CD4-positive, alpha-beta T cell treated with Interleukin-21 for 1 hour (primary cell): ENCODE measurements around the gene AGA.

Experiments used
- DNase-seq: peaks from one replicate; pipeline ENCODE4 v3.0.0-alpha.2; 2020

The AGA gene

DNA sequence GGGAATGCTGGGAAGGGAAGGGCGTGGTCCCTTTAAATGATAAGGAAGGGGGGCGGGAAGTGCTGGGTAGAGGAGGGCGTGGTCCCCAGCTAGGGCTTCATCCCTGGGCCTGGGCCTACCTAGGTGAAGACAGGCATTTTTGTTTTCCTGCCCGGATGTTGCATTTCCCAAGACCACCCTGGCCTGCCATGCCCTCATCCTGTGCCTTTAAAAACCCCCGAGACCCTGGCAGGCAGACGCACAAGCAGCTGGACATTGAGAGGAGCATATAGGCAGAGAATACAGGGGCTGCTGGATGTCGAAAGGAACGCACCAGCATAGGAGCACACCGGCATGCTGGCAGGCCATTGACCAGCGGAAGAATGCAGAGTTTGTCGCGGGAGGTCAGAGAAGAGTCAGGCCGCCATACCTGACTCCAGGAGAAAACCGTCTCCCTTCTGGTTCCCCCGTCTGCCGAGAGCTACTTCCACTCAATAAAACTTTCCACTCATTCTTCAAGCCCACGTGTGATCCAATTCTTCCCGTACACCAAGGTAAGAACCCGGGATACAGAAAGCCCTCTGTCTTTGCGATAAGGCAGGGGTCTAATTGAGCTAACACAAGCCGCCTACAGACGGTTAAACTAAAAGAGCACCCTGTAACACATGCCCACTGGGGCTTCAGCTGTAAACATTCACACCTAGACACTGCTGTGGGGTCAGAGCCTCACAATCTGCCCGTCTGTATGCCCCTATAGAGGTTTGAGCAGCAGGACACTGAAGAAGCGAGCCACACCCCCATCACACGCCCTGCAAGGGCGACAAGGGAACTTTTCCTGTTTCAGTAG lies 2.9 kb upstream of the AGA start:
- no peak for DNase-seq

DNA sequence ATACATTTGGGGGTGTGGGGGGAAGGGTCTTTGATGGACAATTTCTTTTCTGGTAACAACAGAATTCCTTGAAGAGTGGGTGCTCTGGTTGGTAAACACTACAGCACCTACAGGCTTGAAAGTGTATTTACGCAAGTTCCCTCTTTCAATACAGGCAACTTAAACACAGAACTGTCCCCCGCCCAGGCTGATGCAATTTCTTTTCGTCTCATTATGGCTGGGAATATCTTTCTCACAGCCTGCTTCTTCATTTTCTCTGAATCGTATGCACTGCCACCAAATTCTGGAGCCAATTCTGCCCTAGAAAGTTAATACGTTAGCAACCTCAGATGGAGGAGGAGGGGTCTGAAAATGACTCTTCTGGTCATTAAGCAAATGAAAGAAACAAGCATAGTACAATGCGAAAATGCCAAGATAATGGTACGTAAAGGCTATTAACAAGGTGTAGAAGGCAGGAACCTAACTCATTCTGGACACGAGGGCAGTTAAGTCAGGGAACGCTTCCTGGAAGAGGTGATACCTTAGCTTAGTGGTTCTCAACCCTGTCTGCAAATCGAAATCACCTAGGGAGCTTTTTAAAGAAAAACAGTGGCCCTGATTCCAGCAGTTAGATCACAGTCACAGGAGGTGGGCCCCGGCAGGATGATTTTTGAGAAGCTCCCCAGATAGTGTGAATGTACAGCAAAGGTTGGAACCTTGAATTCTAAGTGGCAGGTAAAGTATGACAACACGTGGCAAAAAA lies 1.0 kb downstream of the AGA start:
- DNase-seq: peak; percentile 19

- no peak for DNase-seq
Observed at GRCh38 chr4:177436456-177436855, 5.8 kb downstream of the AGA start.

- no peak for DNase-seq
Observed at GRCh38 chr4:177434667-177435066, 7.6 kb downstream of the AGA start.

GRCh38 chr4:177427192-177427591 lies 15.0 kb downstream of the AGA start:
- DNase-seq: no peak

DNA sequence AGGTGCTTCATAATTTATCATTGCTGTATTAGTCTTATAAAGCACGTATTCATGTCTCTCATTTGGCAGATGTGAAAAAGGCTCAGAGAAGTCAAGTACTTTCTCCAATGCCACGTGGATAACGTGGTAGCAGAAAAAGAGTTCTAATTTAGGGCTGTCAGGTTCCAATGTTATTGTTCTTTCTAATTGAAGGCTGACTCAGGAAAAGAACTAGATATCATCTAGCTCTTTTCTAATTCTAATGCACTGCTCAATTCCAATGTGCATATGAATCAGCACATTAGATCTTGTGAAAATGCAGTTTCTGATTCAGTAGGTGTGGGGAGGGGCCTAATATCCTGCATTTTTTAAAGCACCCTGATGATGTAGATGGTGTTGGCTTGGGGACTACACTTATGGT lies 22.8 kb downstream of the AGA start:
- no peak for DNase-seq

DNA sequence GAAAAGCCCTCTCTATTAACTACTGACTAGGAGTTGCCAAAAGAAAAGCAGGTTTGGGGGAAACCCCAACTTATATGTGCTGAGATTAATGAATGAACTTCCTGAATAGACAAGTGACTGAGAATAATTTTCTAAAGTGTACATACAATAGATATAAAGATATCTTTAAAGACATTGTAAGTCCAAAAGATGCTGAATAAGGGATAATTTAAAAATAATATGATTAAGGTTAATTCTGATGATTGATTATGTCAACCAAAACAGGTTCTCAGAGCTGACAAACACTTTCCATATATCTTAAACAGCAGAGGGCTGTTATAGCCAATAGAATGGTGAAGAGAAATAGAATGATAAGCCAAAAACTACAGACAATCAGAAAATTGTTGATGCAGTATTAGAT lies 28.6 kb downstream of the AGA start:
- no peak for DNase-seq

GRCh38 chr4:177413076-177413475 lies 29.2 kb downstream of the AGA start:
- no peak for DNase-seq

GRCh38 chr4:177411996-177412395 lies 30.2 kb downstream of the AGA start:
- no peak for DNase-seq

DNA sequence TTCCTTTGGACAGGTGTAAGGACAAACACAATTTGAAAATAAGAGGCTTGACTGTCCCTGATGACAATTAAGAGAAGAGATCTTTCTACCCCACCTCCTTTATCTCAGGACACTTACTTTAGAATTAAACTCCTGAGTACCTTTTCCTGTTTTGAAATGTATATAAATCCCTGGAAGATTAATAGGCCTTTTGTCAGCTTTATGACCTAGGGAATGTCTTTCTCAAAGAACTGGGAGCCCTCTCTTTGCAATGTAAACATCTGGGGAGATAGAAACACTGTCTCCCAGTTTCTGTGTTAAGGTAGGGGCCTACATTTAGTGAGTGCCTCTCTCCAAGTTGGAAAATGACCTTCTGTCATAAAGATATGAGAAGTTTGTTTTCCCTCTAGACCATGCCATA lies 31.7 kb downstream of the AGA start:
- no peak for DNase-seq

GRCh38 chr4:177408023-177408422 lies 34.2 kb downstream of the AGA start:
- no peak for DNase-seq

- no peak for DNase-seq
Observed at GRCh38 chr4:177405508-177405907, 36.7 kb downstream of the AGA start.

GRCh38 chr4:177404986-177405385 lies 37.3 kb downstream of the AGA start:
- no peak for DNase-seq

- no peak for DNase-seq
Observed at GRCh38 chr4:177404342-177404741, 37.9 kb downstream of the AGA start.

DNA sequence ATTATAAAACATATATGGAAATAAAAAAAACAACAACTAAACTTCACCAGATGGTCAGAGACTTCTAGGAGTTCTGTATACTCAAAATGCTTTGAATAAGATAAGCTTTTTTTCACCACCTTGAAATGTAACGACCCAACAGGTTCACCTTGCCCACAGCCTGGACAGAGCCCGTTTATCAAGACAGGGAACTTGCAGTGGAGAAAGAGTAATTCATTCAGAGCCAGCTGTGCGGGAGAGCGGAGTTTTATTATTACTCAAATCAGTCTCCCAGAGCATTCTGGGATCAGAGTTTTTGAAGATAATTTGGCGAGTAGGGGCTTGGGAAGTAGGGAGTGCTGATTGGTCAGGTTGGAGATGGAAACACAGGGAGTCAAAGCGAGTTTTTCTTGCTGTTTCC lies 38.5 kb downstream of the AGA start:
- DNase-seq: no peak

DNA sequence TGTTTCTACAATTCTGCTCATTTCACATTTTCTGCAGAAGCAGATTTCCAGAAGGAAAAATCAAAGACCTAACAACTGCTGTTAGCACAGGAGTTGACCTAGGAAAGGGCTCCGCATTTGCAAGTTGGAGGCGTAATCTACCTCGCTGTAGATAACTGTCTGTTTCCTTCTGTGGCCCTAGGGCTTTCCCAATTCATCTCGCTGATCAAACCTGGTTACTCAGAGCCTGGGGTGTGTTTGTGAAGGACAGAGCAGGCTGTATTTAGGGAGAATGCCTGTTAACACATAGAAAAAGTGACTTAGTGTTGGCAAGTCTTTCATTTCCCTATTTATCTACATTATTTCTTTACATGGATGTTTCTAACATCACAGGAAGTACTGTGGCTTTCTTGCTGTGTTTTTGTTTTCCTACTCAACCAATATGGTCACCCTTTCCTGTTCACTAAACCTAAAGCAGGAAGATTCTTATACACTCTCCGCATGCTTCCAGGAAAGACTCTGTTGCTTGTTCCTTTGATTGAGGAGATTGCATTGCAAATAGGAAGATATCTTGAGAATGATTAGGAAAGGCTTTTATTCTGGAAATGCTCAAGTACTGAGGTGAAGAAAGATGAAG lies 40.5 kb downstream of the AGA start:
- DNase-seq: peak; percentile 22

DNA sequence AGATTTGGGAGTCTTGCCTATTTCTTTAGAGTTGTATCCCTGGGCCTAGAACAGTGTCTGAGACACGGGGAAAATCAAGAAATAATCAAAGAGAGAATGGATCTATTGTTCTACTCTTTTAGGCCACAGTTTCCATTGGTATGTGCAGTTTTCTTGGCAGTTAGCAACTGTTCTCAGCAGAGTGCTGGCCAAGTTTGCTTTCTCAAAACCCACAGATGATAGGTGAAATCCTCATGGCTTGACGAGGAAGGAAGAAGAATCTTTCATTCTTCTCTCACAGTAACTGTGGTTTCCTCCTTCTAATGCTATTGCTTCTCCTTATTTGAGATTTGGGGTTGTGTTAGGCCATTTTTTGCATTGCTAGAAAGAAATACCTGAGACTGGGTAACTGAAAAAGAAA lies 42.2 kb downstream of the AGA start:
- no peak for DNase-seq

DNA sequence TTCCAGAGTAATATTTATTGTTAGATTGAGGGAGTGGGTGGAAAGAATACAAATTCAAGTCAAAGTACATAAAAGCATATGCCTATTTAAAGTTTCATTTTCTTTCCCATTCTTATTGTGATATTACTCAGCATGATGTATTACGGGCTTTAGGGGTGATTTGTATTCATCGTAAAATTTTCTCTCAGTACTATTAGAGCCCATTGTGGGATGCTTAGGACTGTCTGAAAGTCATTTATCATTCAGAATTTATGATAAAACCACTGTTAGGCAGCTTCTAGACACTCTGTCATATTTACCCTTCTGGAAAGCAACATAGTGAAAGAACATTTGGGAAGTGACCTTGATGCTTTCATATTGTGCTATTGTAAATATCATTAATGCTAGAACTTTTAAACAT lies 45.9 kb downstream of the AGA start:
- DNase-seq: no peak

DNA sequence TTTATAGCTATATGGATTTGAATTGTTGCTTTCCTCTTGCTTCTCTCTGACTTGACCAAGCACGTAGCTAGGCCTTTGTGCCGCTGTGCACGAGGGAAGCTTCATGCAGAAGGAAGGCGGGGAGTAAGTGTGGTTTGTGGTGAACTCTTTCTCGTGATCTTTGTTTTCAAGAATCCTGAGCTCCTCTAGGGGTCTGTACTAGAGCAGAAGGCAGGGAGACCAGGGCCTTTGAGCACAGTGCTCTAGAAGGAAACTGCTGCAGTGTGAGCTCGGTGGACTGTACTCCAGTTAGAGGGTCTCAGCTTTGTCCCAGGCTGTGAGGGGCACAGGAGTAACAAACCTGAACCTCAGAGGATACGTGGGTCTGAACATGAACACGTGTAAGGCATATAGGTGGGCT lies 49.0 kb downstream of the AGA start:
- peak; percentile 29 for DNase-seq

DNA sequence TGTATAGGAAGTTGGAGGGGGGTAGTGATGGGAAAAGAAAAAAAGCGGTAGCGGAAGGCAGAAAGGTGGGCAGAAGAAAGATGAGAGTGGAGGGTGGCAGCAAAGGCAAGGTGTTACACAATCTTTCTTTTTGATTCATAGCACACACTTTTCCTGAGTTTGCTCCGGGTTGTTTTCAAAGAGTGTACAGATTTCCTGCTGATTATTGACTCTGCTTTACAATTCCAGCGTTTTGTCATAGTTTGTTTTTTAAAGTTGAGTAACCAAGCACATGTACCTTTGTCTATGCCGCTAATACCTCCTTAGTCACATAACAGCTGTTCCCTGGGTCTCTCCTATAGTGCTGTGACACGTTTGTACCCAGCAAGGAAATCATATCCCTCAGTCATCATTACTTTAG lies 50.3 kb downstream of the AGA start:
- DNase-seq: no peak

- no peak for DNase-seq
Observed at GRCh38 chr4:177391287-177391686, 51.0 kb downstream of the AGA start.

DNA sequence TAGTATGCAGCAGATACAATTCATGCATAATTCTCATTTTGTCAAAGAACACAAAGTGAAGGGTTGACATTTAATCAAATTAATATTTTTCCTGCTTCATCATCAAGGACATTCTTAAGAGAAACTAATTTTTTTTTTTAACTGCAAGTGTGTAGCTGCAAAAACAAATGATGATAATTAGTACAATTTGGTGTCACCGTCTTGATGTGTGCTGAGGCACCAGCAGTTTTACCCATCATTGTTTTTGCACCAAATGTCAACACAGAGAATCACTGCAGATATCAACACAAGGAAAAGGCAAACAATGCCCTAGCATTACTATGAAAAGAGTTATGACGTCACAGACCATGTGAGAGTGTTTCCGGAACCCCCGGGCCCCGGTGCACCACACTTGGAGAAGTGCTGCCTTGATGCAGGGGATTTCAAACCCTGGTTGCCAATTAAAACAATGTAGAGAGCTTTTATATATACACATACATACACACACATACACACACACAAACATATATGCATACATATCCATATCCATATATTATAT lies 55.9 kb downstream of the AGA start:
- no peak for DNase-seq

GRCh38 chr4:177385576-177386277 lies 56.5 kb downstream of the AGA start:
- DNase-seq: no peak
